LNCaP clone FGC (cell line): ENCODE results near the gene TEAD1.

ENCODE experiments used
- DNase-seq: peaks from one replicate; pipeline ENCODE4 v3.0.0-alpha.2; 2011; ENCODE audit warnings: low read depth
- H3K4me3 ChIP-seq: 2 replicates; pipeline ENCODE4 v1.5.1; 2011; ENCODE audit warnings: mild to moderate bottlenecking, low read depth, low read length, control low read depth
- CTCF ChIP-seq: IDR thresholded peaks from 2 replicates; pipeline ENCODE4 v1.5.1; 2012; ENCODE audit warnings: mild to moderate bottlenecking; ENCODE audit not compliant: control insufficient read depth, insufficient read depth; ENCODE audit errors: extremely low read depth

TEAD1 gene

GRCh38 chr11:12832480-12833224 lies 158.4 kb downstream of the TEAD1 start:
- no peak for DNase-seq
- no peak overlapping the region for H3K4me3 ChIP-seq
- no peak for TF ChIP-seq CTCF

- no peak overlapping the region for H3K4me3 ChIP-seq
- no peak for DNase-seq
- TF ChIP-seq CTCF: no peak
These were observed 159.9 kb downstream of the TEAD1 start for GRCh38 chr11:12834166-12834565.

GRCh38 chr11:12834630-12835029 lies 160.4 kb downstream of the TEAD1 start:
- no peak overlapping the region for H3K4me3 ChIP-seq
- no peak for DNase-seq
- no peak for TF ChIP-seq CTCF

GRCh38 chr11:12835286-12835685 lies 161.1 kb downstream of the TEAD1 start:
- TF ChIP-seq CTCF: no peak
- no peak overlapping the region for H3K4me3 ChIP-seq
- no peak for DNase-seq

- no peak for DNase-seq
- H3K4me3 ChIP-seq: no peak overlapping the region
- TF ChIP-seq CTCF: no peak
These were observed 164.4 kb downstream of the TEAD1 start for GRCh38 chr11:12838463-12839123.

- H3K4me3 ChIP-seq: no peak overlapping the region
- no peak for DNase-seq
- TF ChIP-seq CTCF: no peak
These were observed 166.8 kb downstream of the TEAD1 start for GRCh38 chr11:12840871-12841660.
